HL-60 (cell line): ENCODE measurements around the gene PRDM2.

Source experiments
- DNase-seq, 2 experiments: peaks; one replicate each; pipeline ENCODE4 v3.0.0-alpha.2; 2010 to 2020; ENCODE audit warnings: low read depth in 1 of 2, low spot score in 1 of 2
- H3K27ac ChIP-seq: fragments of 250-450 bp; sonication (Bioruptor Pico); replicated peaks from 2 replicates; pipeline ENCODE4 v1.5.1; 2020; ENCODE audit warnings: mild to moderate bottlenecking, moderate library complexity
- H3K27me3 ChIP-seq: fragments of 250-450 bp; sonication (Bioruptor Pico); 2 replicates; pipeline ENCODE4 v1.5.1; 2021; ENCODE audit warnings: mild to moderate bottlenecking, moderate library complexity; ENCODE audit not compliant: insufficient read depth, poor library complexity, severe bottlenecking
- H3K4me3 ChIP-seq: replicated peaks from 2 replicates; pipeline ENCODE4 v1.5.1; 2011; ENCODE audit warnings: mild to moderate bottlenecking, control low read depth, low read length; ENCODE audit not compliant: insufficient read depth
- GABPA ChIP-seq: IDR thresholded peaks from 2 replicates; pipeline ENCODE4 v1.6.1; 2012; ENCODE audit warnings: low read depth
- POLR2AphosphoS5 ChIP-seq: IDR thresholded peaks from 2 replicates; pipeline ENCODE4 v1.6.1; 2012; ENCODE audit warnings: low read depth
- SPI1 ChIP-seq: IDR thresholded peaks from 2 replicates; pipeline ENCODE4 v1.6.1; 2012; ENCODE audit warnings: low read depth, mild to moderate bottlenecking, borderline replicate concordance
- TF ChIP-seq, protein P1 (sequence below): IDR thresholded peaks from one replicate; pipeline ENCODE4 v1.5.1; 2011; ENCODE audit warnings: low read length, control low read depth, inconsistent platforms; ENCODE audit not compliant: insufficient read depth
- TF ChIP-seq, protein P2 (sequence below): IDR thresholded peaks from 2 replicates; pipeline ENCODE4 v1.6.1; 2012; ENCODE audit warnings: low read depth; ENCODE audit not compliant: insufficient replicate concordance

Gene PRDM2

DNA sequence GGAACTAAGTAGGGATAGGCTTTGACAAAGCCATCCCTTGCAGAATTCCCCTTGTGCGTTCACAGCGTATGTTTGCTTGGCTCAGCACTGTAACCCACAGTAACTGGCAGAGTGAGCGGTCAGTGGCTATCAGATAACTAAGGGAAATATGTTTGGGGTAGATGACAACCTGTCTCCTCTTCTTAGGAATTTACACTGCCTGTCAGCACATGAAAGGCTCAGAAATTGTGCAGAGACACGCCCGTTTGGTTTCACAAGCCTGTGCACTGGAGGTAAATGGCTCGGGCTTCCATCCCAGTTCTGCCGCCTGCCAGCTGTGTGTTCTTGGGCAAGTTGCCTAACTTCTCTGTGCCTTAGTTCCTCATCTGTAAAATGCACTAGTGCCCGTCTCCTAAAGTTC is 101.2 kb downstream of the PRDM2 start:
- no peak overlapping the region for H3K27ac ChIP-seq

GRCh38 chr1:13801655-13802486 is 101.9 kb downstream of the PRDM2 start:
- DNase-seq = no peak
- Histone ChIP-seq H3K4me3 (no peak overlapping the region), H3K27me3 (no peaks in the 10 kb centered on the region), H3K27ac (no peak overlapping the region)
- TF ChIP-seq, protein P1, sequence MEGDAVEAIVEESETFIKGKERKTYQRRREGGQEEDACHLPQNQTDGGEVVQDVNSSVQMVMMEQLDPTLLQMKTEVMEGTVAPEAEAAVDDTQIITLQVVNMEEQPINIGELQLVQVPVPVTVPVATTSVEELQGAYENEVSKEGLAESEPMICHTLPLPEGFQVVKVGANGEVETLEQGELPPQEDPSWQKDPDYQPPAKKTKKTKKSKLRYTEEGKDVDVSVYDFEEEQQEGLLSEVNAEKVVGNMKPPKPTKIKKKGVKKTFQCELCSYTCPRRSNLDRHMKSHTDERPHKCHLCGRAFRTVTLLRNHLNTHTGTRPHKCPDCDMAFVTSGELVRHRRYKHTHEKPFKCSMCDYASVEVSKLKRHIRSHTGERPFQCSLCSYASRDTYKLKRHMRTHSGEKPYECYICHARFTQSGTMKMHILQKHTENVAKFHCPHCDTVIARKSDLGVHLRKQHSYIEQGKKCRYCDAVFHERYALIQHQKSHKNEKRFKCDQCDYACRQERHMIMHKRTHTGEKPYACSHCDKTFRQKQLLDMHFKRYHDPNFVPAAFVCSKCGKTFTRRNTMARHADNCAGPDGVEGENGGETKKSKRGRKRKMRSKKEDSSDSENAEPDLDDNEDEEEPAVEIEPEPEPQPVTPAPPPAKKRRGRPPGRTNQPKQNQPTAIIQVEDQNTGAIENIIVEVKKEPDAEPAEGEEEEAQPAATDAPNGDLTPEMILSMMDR = no peak
- TF ChIP-seq, protein P2, sequence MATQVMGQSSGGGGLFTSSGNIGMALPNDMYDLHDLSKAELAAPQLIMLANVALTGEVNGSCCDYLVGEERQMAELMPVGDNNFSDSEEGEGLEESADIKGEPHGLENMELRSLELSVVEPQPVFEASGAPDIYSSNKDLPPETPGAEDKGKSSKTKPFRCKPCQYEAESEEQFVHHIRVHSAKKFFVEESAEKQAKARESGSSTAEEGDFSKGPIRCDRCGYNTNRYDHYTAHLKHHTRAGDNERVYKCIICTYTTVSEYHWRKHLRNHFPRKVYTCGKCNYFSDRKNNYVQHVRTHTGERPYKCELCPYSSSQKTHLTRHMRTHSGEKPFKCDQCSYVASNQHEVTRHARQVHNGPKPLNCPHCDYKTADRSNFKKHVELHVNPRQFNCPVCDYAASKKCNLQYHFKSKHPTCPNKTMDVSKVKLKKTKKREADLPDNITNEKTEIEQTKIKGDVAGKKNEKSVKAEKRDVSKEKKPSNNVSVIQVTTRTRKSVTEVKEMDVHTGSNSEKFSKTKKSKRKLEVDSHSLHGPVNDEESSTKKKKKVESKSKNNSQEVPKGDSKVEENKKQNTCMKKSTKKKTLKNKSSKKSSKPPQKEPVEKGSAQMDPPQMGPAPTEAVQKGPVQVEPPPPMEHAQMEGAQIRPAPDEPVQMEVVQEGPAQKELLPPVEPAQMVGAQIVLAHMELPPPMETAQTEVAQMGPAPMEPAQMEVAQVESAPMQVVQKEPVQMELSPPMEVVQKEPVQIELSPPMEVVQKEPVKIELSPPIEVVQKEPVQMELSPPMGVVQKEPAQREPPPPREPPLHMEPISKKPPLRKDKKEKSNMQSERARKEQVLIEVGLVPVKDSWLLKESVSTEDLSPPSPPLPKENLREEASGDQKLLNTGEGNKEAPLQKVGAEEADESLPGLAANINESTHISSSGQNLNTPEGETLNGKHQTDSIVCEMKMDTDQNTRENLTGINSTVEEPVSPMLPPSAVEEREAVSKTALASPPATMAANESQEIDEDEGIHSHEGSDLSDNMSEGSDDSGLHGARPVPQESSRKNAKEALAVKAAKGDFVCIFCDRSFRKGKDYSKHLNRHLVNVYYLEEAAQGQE = no peak
- TF ChIP-seq GABPA = no peak

More for the DNA sequence above, 101.2 kb downstream of the PRDM2 start:
- DNase-seq = no peak
- no peak overlapping the region for H3K4me3 ChIP-seq
- H3K27me3 ChIP-seq = no peaks in the 10 kb centered on the region
- TF ChIP-seq SPI1 = no peak
- TF ChIP-seq, protein P1 = no peak
- TF ChIP-seq, protein P2 = no peak
- no peak for TF ChIP-seq POLR2AphosphoS5

GRCh38 chr1:13802782-13803545 is 103.0 kb downstream of the PRDM2 start:
- TF ChIP-seq POLR2AphosphoS5 (no peak), GABPA (no peak), SPI1 (no peak)
- TF ChIP-seq, protein P2 = no peak
- TF ChIP-seq, protein P1 = no peak
- Histone ChIP-seq H3K27me3 (no peaks in the 10 kb centered on the region), H3K4me3 (no peak overlapping the region), H3K27ac (no peak overlapping the region)
- no peak for DNase-seq
